ENCODE results near the gene SEC22A.
A peak's percentile ranks its signal among the peaks of the same experiment; 100 is the strongest.

SEC22A gene

GRCh38 chr3:123270818-123271217 lies 69.1 kb downstream of the SEC22A start:
- no peak for DNase-seq

- DNase-seq: no peak
These were observed 69.9 kb downstream of the SEC22A start for GRCh38 chr3:123271466-123272159.

- no peak for DNase-seq
These were observed 70.8 kb downstream of the SEC22A start for GRCh38 chr3:123272547-123272946.

GRCh38 chr3:123275691-123276090 lies 73.9 kb downstream of the SEC22A start:
- no peak for DNase-seq

- DNase-seq: no peak
These were observed 74.7 kb downstream of the SEC22A start for GRCh38 chr3:123276346-123277006.

GRCh38 chr3:123277106-123277505 lies 75.4 kb downstream of the SEC22A start:
- no peak for DNase-seq

- no peak for DNase-seq
These were observed 76.7 kb downstream of the SEC22A start for GRCh38 chr3:123278446-123278845.

GRCh38 chr3:123279121-123279520 lies 77.4 kb downstream of the SEC22A start:
- no peak for DNase-seq

- no peak for DNase-seq
These were observed 79.7 kb downstream of the SEC22A start for GRCh38 chr3:123281406-123281805.

GRCh38 chr3:123281929-123282328 lies 80.2 kb downstream of the SEC22A start:
- DNase-seq: no peak

GRCh38 chr3:123282461-123282860 lies 80.7 kb downstream of the SEC22A start:
- no peak for DNase-seq

GRCh38 chr3:123283074-123283473 lies 81.3 kb downstream of the SEC22A start:
- no peak for DNase-seq

- DNase-seq: no peak
These were observed 82.1 kb downstream of the SEC22A start for GRCh38 chr3:123283657-123284398.

- DNase-seq: peak; percentile 16 to 43
These were observed 82.8 kb downstream of the SEC22A start for GRCh38 chr3:123284399-123285010.

- DNase-seq: no peak
These were observed 83.3 kb downstream of the SEC22A start for GRCh38 chr3:123285066-123285465.

- no peak for DNase-seq
These were observed 83.7 kb downstream of the SEC22A start for GRCh38 chr3:123285479-123285878.

- DNase-seq: no peak
These were observed 84.2 kb downstream of the SEC22A start for GRCh38 chr3:123285931-123286307.

- DNase-seq: peak in 1 of 2 experiments; percentile 14
These were observed 84.7 kb downstream of the SEC22A start for GRCh38 chr3:123286308-123287023.

- no peak for DNase-seq
These were observed 85.6 kb downstream of the SEC22A start for GRCh38 chr3:123287051-123287961.

- DNase-seq: peak; percentile 25 to 55
These were observed 86.2 kb downstream of the SEC22A start for GRCh38 chr3:123287962-123288302.

- no peak for DNase-seq
These were observed 87.8 kb downstream of the SEC22A start for GRCh38 chr3:123289391-123290106.
